ENCODE data around the gene NUP205. TPM values are rescaled to one million over a fixed set of nuclear protein-coding genes. Genes with fewer than 3 reads are reported as not detected.

Gene NUP205
- total RNA-seq, 4 donors from 2014 or later = 21.0 to 65.9 (median 47.6) TPM

GRCh38 chr7:135527025-135527424 is 30.7 kb upstream of the NUP205 start:
- Histone ChIP-seq H3K36me3 (no peaks in the 10 kb centered on the region), H3K27me3 (no peaks in the 10 kb centered on the region), H3K4me3 (no peak overlapping the region), H3K27ac (no peak overlapping the region), H3K9me3 (no peaks in the 10 kb centered on the region), H3K4me1 (no peaks in the 10 kb centered on the region)
- DNase-seq = no peak
- intact Hi-C loops (cut with DNase I; ENCODE audit: low total_unique reads) = no loop called here
- TF ChIP-seq CTCF (IDR thresholded peaks at IDR 0.05) = no peak
- no peak for TF ChIP-seq POLR2A (IDR thresholded peaks at IDR 0.05)

- H3K9me3 ChIP-seq = no peaks in the 10 kb centered on the region
- no peaks in the 10 kb centered on the region for H3K4me1 ChIP-seq
- TF ChIP-seq POLR2A (IDR thresholded peaks at IDR 0.05) = no peak
- no peak for TF ChIP-seq CTCF (IDR thresholded peaks at IDR 0.05)
- no peaks in the 10 kb centered on the region for H3K27me3 ChIP-seq
- DNase-seq = no peak
- intact Hi-C loops (cut with DNase I; ENCODE audit: low total_unique reads) = no loop called here
- H3K36me3 ChIP-seq = no peaks in the 10 kb centered on the region
- no peak overlapping the region for H3K27ac ChIP-seq
- no peak overlapping the region for H3K4me3 ChIP-seq
Measured at GRCh38 chr7:135536150-135536549, 21.6 kb upstream of the NUP205 start.

GRCh38 chr7:135537453-135537852 is 20.3 kb upstream of the NUP205 start:
- H3K27ac ChIP-seq = no peak overlapping the region
- TF ChIP-seq CTCF (IDR thresholded peaks at IDR 0.05) = no peak
- no peak for TF ChIP-seq POLR2A (IDR thresholded peaks at IDR 0.05)
- intact Hi-C loops (cut with DNase I; ENCODE audit: low total_unique reads) = no loop called here
- no peaks in the 10 kb centered on the region for H3K9me3 ChIP-seq
- DNase-seq = no peak
- H3K27me3 ChIP-seq = no peaks in the 10 kb centered on the region
- no peaks in the 10 kb centered on the region for H3K36me3 ChIP-seq
- H3K4me1 ChIP-seq = no peaks in the 10 kb centered on the region
- no peak overlapping the region for H3K4me3 ChIP-seq

GRCh38 chr7:135537905-135538304 is 19.8 kb upstream of the NUP205 start:
- Histone ChIP-seq H3K4me3 (no peak overlapping the region), H3K27ac (no peak overlapping the region), H3K4me1 (no peaks in the 10 kb centered on the region), H3K27me3 (no peaks in the 10 kb centered on the region), H3K36me3 (no peaks in the 10 kb centered on the region), H3K9me3 (no peaks in the 10 kb centered on the region)
- DNase-seq = no peak
- TF ChIP-seq CTCF (IDR thresholded peaks at IDR 0.05) (no peak), POLR2A (IDR thresholded peaks at IDR 0.05) (no peak)
- intact Hi-C loops (cut with DNase I; ENCODE audit: low total_unique reads) = no loop called here

- H3K4me3 ChIP-seq = no peak overlapping the region
- no peaks in the 10 kb centered on the region for H3K36me3 ChIP-seq
- no peaks in the 10 kb centered on the region for H3K27me3 ChIP-seq
- intact Hi-C loops (cut with DNase I; ENCODE audit: low total_unique reads) = no loop called here
- no peaks in the 10 kb centered on the region for H3K9me3 ChIP-seq
- no peak for DNase-seq
- TF ChIP-seq CTCF (IDR thresholded peaks at IDR 0.05) (no peak), POLR2A (IDR thresholded peaks at IDR 0.05) (no peak)
- no peaks in the 10 kb centered on the region for H3K4me1 ChIP-seq
- no peak overlapping the region for H3K27ac ChIP-seq
Measured at GRCh38 chr7:135538376-135538775, 19.3 kb upstream of the NUP205 start.

All from uterus (tissue), 4 donors.